ENCODE results near the gene SMIM36. TPM values are rescaled to one million over a fixed set of nuclear protein-coding genes. Genes with fewer than 3 reads are reported as not detected.
"Not testable (repeated sequence)": the region's sequence is repeated elsewhere in the genome, so short reads cannot be mapped to it uniquely, and the experiment has no call there.

The SMIM36 gene
- total RNA-seq, 1 experiment from 2014 or later, result not detected

- TF ChIP-seq FOXP4 (CRISPR knock-in tag; IDR thresholded peaks at IDR 0.05), result no peak
- no peak for TF ChIP-seq ERG (CRISPR knock-in tag; IDR thresholded peaks at IDR 0.05)
- no peak for TF ChIP-seq ZMAT4 (CRISPR knock-in tag; IDR thresholded peaks at IDR 0.05)
- TF ChIP-seq MAX (CRISPR knock-in tag; IDR thresholded peaks at IDR 0.05), result no peak
- TF ChIP-seq ZNF532 (CRISPR knock-in tag; IDR thresholded peaks at IDR 0.05; ENCODE audit: borderline replicate concordance), result no peak
- no peak for TF ChIP-seq TCF7 (CRISPR knock-in tag; IDR thresholded peaks at IDR 0.05; ENCODE audit: low read depth)
- no peak for TF ChIP-seq NFATC4 (CRISPR knock-in tag; IDR thresholded peaks at IDR 0.05)
- TF ChIP-seq MXD4 (CRISPR knock-in tag; IDR thresholded peaks at IDR 0.05; ENCODE audit: borderline replicate concordance), result no peak
- TF ChIP-seq CREM (CRISPR knock-in tag; IDR thresholded peaks at IDR 0.05), result no peak
- no peak for TF ChIP-seq ZSCAN18 (CRISPR knock-in tag; IDR thresholded peaks at IDR 0.05)
Measured at GRCh38 chr17:55527540-55528118, 16.4 kb upstream of the SMIM36 start (continued).

GRCh38 chr17:55524440-55525220 is 13.4 kb upstream of the SMIM36 start:
- no peak overlapping the region for H3K27ac Mint-ChIP-seq
- no peaks in the 10 kb centered on the region for H3K4me1 Mint-ChIP-seq
- no peaks in the 10 kb centered on the region for H3K27me3 Mint-ChIP-seq (ENCODE audit: low read depth)
- POLR2A ChIA-PET, result no interaction called here
- no peaks in the 10 kb centered on the region for H3K36me3 Mint-ChIP-seq
- DNase-seq (ENCODE audit: low spot score) (no peak), ATAC-seq (no peak)
- no peak overlapping the region for H3K4me3 Mint-ChIP-seq
- CTCF ChIA-PET, result interaction anchor here (0.9 to 2.0 kb wide), 3 partner anchors 77 to 248 kb away, joined by 3 to 9 read pairs (median 4); no protein-coding TSS in a partner anchor
- TF ChIP-seq ATF1 (CRISPR knock-in tag; IDR thresholded peaks at IDR 0.05) (no peak), CREB1 (CRISPR knock-in tag; IDR thresholded peaks at IDR 0.05) (no peak)
- H3K9me3 Mint-ChIP-seq, result no peaks in the 10 kb centered on the region

- DNase-seq (ENCODE audit: low spot score); H3K27me3 Mint-ChIP-seq (ENCODE audit: low read depth); H3K36me3 Mint-ChIP-seq; POLR2A ChIA-PET; H3K4me3 Mint-ChIP-seq; H3K27ac Mint-ChIP-seq; H3K9me3 Mint-ChIP-seq; ATAC-seq; H3K4me1 Mint-ChIP-seq: not testable (repeated sequence)
- CTCF ChIA-PET, result interaction anchor here (0.6 to 2.0 kb wide), 2 partner anchors 79 to 202 kb away, joined by 3 to 9 read pairs; no protein-coding TSS in a partner anchor
Measured at GRCh38 chr17:55523032-55523431, 11.8 kb upstream of the SMIM36 start.
